WTC11 (cell line): ENCODE measurements around the gene PRSS33. TPM values are rescaled to one million over a fixed set of nuclear protein-coding genes. Genes with fewer than 3 reads are reported as not detected.

Source experiments
- ATAC-seq: fragments of 200-7000 bp; cut with Tn5 transposase; 2 replicates; pipeline ENCODE4 v1.10.0; 2021; ENCODE audit warnings: mild to moderate bottlenecking, moderate library complexity
- CTCF ChIA-PET: fragments of 300-600 bp; sonication (Branson Sonifier 250); formaldehyde crosslinking; loops from one replicate; lab custom pipeline; 2021; ENCODE audit warnings: antibody characterized with exemption; lab: Charles Lee
- POLR2A ChIA-PET: fragments of 350-600 bp; sonication (Branson Sonifier 250); formaldehyde crosslinking; loops from one replicate; lab custom pipeline; 2021; ENCODE audit warnings: antibody characterized with exemption; lab: Charles Lee
- DNase-seq: peaks from one replicate; pipeline ENCODE4 v3.0.0; 2021; ENCODE audit warnings: low spot score
- H3K27ac Mint-ChIP-seq: 2 replicates; pipeline ENCODE4 v1.8.0; 2021; ENCODE audit warnings: mixed read lengths
- H3K27me3 Mint-ChIP-seq: 2 replicates; pipeline ENCODE4 v1.8.0; 2021; ENCODE audit warnings: low read depth, mild to moderate bottlenecking, moderate library complexity, mixed read lengths
- H3K36me3 Mint-ChIP-seq: 2 replicates; pipeline ENCODE4 v1.8.0; 2021; ENCODE audit warnings: mixed read lengths
- H3K4me1 Mint-ChIP-seq: 2 replicates; pipeline ENCODE4 v1.8.0; 2022; ENCODE audit warnings: mixed read lengths
- H3K4me3 Mint-ChIP-seq: 2 replicates; pipeline ENCODE4 v1.8.0; 2021; ENCODE audit warnings: mild to moderate bottlenecking, moderate library complexity, mixed read lengths
- H3K9me3 Mint-ChIP-seq: 2 replicates; pipeline ENCODE4 v1.8.0; 2021; ENCODE audit warnings: mixed read lengths
- AR ChIP-seq: fragments of 250-450 bp; sonication (Bioruptor Pico); IDR thresholded peaks from 2 replicates; pipeline ENCODE4 v1.9.0; 2021; ENCODE audit warnings: mild to moderate bottlenecking
- ATF3 ChIP-seq: sonication (generic); formaldehyde crosslinking; conservative IDR thresholded peaks from 2 replicates; pipeline ENCODE4 v1.8.1; 2022; ENCODE audit warnings: mild to moderate bottlenecking, missing genetic modification reagents
- CREB1 ChIP-seq: sonication (generic); formaldehyde crosslinking; IDR thresholded peaks from 2 replicates; pipeline ENCODE4 v1.8.0; 2023; ENCODE audit warnings: mild to moderate bottlenecking, missing genetic modification reagents
- FOXJ3 ChIP-seq: sonication (generic); formaldehyde crosslinking; IDR thresholded peaks from 2 replicates; pipeline ENCODE4 v1.9.0; 2021; ENCODE audit warnings: missing genetic modification reagents, mild to moderate bottlenecking, borderline replicate concordance
- GRHL2 ChIP-seq: fragments of 250-450 bp; sonication (Bioruptor Pico); IDR thresholded peaks from 2 replicates; pipeline ENCODE4 v1.8.0; 2022; ENCODE audit warnings: mild to moderate bottlenecking, moderate library complexity; ENCODE audit not compliant: insufficient replicate concordance, severe bottlenecking
- MAX ChIP-seq: sonication (generic); formaldehyde crosslinking; IDR thresholded peaks from 2 replicates; pipeline ENCODE4 v1.8.0; 2022; ENCODE audit warnings: mild to moderate bottlenecking, missing genetic modification reagents
- MLX ChIP-seq: sonication (generic); formaldehyde crosslinking; IDR thresholded peaks from 2 replicates; pipeline ENCODE4 v1.8.1; 2023; ENCODE audit warnings: mild to moderate bottlenecking, missing genetic modification reagents, moderate library complexity
- OVOL2 ChIP-seq: fragments of 250-450 bp; sonication (Bioruptor Pico); IDR thresholded peaks from 2 replicates; pipeline ENCODE4 v1.9.0; 2021; ENCODE audit warnings: mild to moderate bottlenecking, borderline replicate concordance
- PREB ChIP-seq: sonication (generic); formaldehyde crosslinking; IDR thresholded peaks from 2 replicates; pipeline ENCODE4 v1.8.1; 2022; ENCODE audit warnings: mild to moderate bottlenecking, missing genetic modification reagents, moderate library complexity, borderline replicate concordance
- PRRX2 ChIP-seq: fragments of 250-450 bp; sonication (Bioruptor Pico); IDR thresholded peaks from 2 replicates; pipeline ENCODE4 v1.8.0; 2021; ENCODE audit warnings: mild to moderate bottlenecking
- USF2 ChIP-seq: sonication (generic); formaldehyde crosslinking; IDR thresholded peaks from 2 replicates; pipeline ENCODE4 v1.8.1; 2023; ENCODE audit warnings: mild to moderate bottlenecking, missing genetic modification reagents, moderate library complexity
- ZNF532 ChIP-seq: fragments of 250-450 bp; sonication (Bioruptor Pico); IDR thresholded peaks from 2 replicates; pipeline ENCODE4 v1.9.0; 2021; ENCODE audit warnings: mild to moderate bottlenecking, borderline replicate concordance
- total RNA-seq: library from RNA; stranded (reverse); gene quantifications from 3 replicates; pipeline ENCODE4 v1.2.3, GENCODE V29; 2021

The PRSS33 gene
- total RNA-seq, 1 experiment from 2014 or later = 0.24 TPM

- no peak for TF ChIP-seq CREB1
- TF ChIP-seq PREB (CRISPR knock-in tag) = no peak
- TF ChIP-seq MAX (CRISPR knock-in tag) = no peak
- no peak for TF ChIP-seq MLX (CRISPR knock-in tag)
- no peak for TF ChIP-seq FOXJ3
- TF ChIP-seq PRRX2 = no peak
- no peak for TF ChIP-seq OVOL2 (CRISPR knock-in tag)
- TF ChIP-seq USF2 (CRISPR knock-in tag) = no peak
- TF ChIP-seq ATF3 (CRISPR knock-in tag) = no peak
- no peak for TF ChIP-seq GRHL2 (CRISPR knock-in tag)
Observed at GRCh38 chr16:2828876-2829430, 41.6 kb upstream of the PRSS33 start (continued).

GRCh38 chr16:2828521-2828840, 41.1 kb upstream of the PRSS33 start:
- no peaks in the 10 kb centered on the region for H3K4me1 Mint-ChIP-seq
- CTCF ChIA-PET = interaction anchor here (1.4 to 1.9 kb wide), 2 partner anchors 10 to 12 kb away, joined by 6 to 9 read pairs; partner anchors contain the start of gene PRSS21
- peaks cover 6% of the 10 kb centered on the region for H3K9me3 Mint-ChIP-seq
- POLR2A ChIA-PET = no interaction called here
- H3K36me3 Mint-ChIP-seq = no peaks in the 10 kb centered on the region
- TF ChIP-seq ZNF532 = no peak
- no peak for TF ChIP-seq MAX (CRISPR knock-in tag)
- TF ChIP-seq AR (CRISPR knock-in tag) = no peak
- no peak overlapping the region for H3K27ac Mint-ChIP-seq
- ATAC-seq = no peak
- no peak for DNase-seq
- no peak overlapping the region for H3K4me3 Mint-ChIP-seq
- peaks cover 5% of the 10 kb centered on the region; the same call in 1 of the 2 replicates for H3K27me3 Mint-ChIP-seq
